Neuronal stem cell (in vitro differentiated cells): Measurements from ENCODE around the gene ABCB11.

Source experiments
- DNase-seq: peaks from one replicate; pipeline ENCODE4 v3.0.0-alpha.2; 2013; ENCODE audit warnings: low spot score
- H2AFZ ChIP-seq: one replicate; pipeline ENCODE4 v1.6.1; 2013; ENCODE audit warnings: mild to moderate bottlenecking, low read length, inconsistent platforms
- H2AK5ac ChIP-seq: 2 replicates; pipeline ENCODE4 v1.6.1; 2013; ENCODE audit warnings: low read depth, mild to moderate bottlenecking, inconsistent platforms, low read length, moderate library complexity, mixed read lengths
- H2BK120ac ChIP-seq: 2 replicates; pipeline ENCODE4 v1.6.1; 2013; ENCODE audit warnings: low read depth, mild to moderate bottlenecking, inconsistent platforms, low read length, moderate library complexity, mixed read lengths
- H2BK12ac ChIP-seq: one replicate; pipeline ENCODE4 v1.6.1; 2013; ENCODE audit warnings: low read length, inconsistent platforms
- H2BK15ac ChIP-seq: 2 replicates; pipeline ENCODE4 v1.6.1; 2013; ENCODE audit warnings: mild to moderate bottlenecking, low read length, inconsistent platforms, mixed read lengths
- H2BK5ac ChIP-seq: one replicate; pipeline ENCODE4 v1.6.1; 2013; ENCODE audit warnings: inconsistent platforms, mild to moderate bottlenecking, low read length, moderate library complexity
- H3K14ac ChIP-seq: one replicate; pipeline ENCODE4 v1.6.1; 2013; ENCODE audit warnings: low read length, inconsistent platforms
- H3K18ac ChIP-seq: 2 replicates; pipeline ENCODE4 v1.6.1; 2013; ENCODE audit warnings: low read length, inconsistent platforms
- H3K23ac ChIP-seq: 2 replicates; pipeline ENCODE4 v1.6.1; 2013; ENCODE audit warnings: low read depth, mild to moderate bottlenecking, mixed read lengths, low read length, inconsistent platforms; ENCODE audit not compliant: poor library complexity
- H3K27ac ChIP-seq: replicated peaks from 3 replicates; pipeline ENCODE4 v1.5.1; 2013; ENCODE audit warnings: low read length, inconsistent platforms
- H3K27me3 ChIP-seq, 3 experiments: 2 replicates each; pipeline ENCODE4 v1.6.1; 2013; ENCODE audit warnings: low read length in 3 of 3, mild to moderate bottlenecking in 2 of 3, inconsistent platforms in 1 of 3, low read depth in 1 of 3, mixed read lengths in 1 of 3, moderate library complexity in 1 of 3; ENCODE audit not compliant: control insufficient read depth in 3 of 3, insufficient read depth in 3 of 3
- H3K36me3 ChIP-seq, 2 donors: replicated peaks in 1 of 2; 2 replicates each; pipeline ENCODE4 v1.6.1; 2013; ENCODE audit warnings: low read length in 2 of 2; ENCODE audit not compliant: control insufficient read depth in 2 of 2, insufficient read depth in 2 of 2
- H3K4ac ChIP-seq: 2 replicates; pipeline ENCODE4 v1.6.1; 2013; ENCODE audit warnings: inconsistent platforms, mild to moderate bottlenecking, low read length, moderate library complexity
- H3K4me1 ChIP-seq, 2 donors: 1 replicate in 1 of 2; 2 replicates in 1 of 2; pipeline ENCODE4 v1.6.1; 2013; ENCODE audit warnings: low read length in 2 of 2, low read depth in 1 of 2; ENCODE audit not compliant: control insufficient read depth in 2 of 2, insufficient read depth in 1 of 2
- H3K4me2 ChIP-seq: one replicate; pipeline ENCODE4 v1.6.1; 2013; ENCODE audit warnings: mild to moderate bottlenecking, low read length, inconsistent platforms; ENCODE audit not compliant: insufficient read depth, poor library complexity, severe bottlenecking
- H3K4me3 ChIP-seq, 2 donors: 2 replicates each; pipeline ENCODE4 v1.5.1; 2013; ENCODE audit warnings: low read length in 2 of 2, mild to moderate bottlenecking in 2 of 2, inconsistent platforms in 1 of 2, moderate library complexity in 1 of 2
- H3K79me1 ChIP-seq: one replicate; pipeline ENCODE4 v1.6.1; 2013; ENCODE audit warnings: low read depth, mild to moderate bottlenecking, inconsistent platforms, low read length, moderate library complexity
- H3K9ac ChIP-seq: one replicate; pipeline ENCODE4 v1.6.1; 2013; ENCODE audit warnings: mild to moderate bottlenecking, low read depth, low read length, inconsistent platforms; ENCODE audit not compliant: poor library complexity
- H3K9me3 ChIP-seq, 2 donors: replicated peaks in 1 of 2; 2 replicates each; pipeline versions ENCODE3 to v1.6.1; 2013; ENCODE audit warnings: low read length in 2 of 2, mild to moderate bottlenecking in 2 of 2, inconsistent platforms in 1 of 2, low read depth in 1 of 2, mixed read lengths in 1 of 2, moderate library complexity in 1 of 2; ENCODE audit not compliant: control insufficient read depth in 2 of 2, insufficient read depth in 1 of 2
- H4K8ac ChIP-seq: one replicate; pipeline ENCODE4 v1.6.1; 2013; ENCODE audit warnings: low read depth, mild to moderate bottlenecking, inconsistent platforms, low read length, moderate library complexity
- H4K91ac ChIP-seq: one replicate; pipeline ENCODE4 v1.6.1; 2013; ENCODE audit warnings: low read length, low read depth, mild to moderate bottlenecking, inconsistent platforms; ENCODE audit not compliant: poor library complexity
- WGBS, 2 donors: extraction: QIAGEN DNeasy Blood & Tissue Kit; methylation state at CpG; one replicate each; pipeline ENCODE4 v1.1.7; 2013; ENCODE audit warnings: missing lambda C conversion rate in 2 of 2, mixed read lengths in 1 of 2; ENCODE audit not compliant: insufficient read length in 2 of 2, insufficient replicate concordance in 1 of 2; ENCODE audit errors: extremely low coverage in 2 of 2; 5-methylcytosine and 5-hydroxymethylcytosine counted together

ABCB11 gene

GRCh38 chr2:169069341-169069740 lies 38.2 kb upstream of the ABCB11 start, which contains the start of gene DHRS9:
Gene DHRS9, plus strand, starts transcription at chr2:169069563. Its CDS starts 12,019 bp downstream, at chr2:169081582.
- Histone ChIP-seq H3K9ac (no peak within 1 kb of the TSS), H4K8ac (no peak within 1 kb of the TSS), H2AK5ac (no peak within 1 kb of the TSS), H3K14ac (no peak within 1 kb of the TSS), H3K4me3 (no peak within 1 kb of the TSS), H2BK120ac (no peak within 1 kb of the TSS), H2AFZ (no peak within 1 kb of the TSS), H3K27me3 (no peaks in the 10 kb centered on the region), H3K4me1 (no peaks in the 10 kb centered on the region), H3K27ac (no peak within 1 kb of the TSS), H3K79me1 (no peaks in the 10 kb centered on the region), H2BK5ac (no peak within 1 kb of the TSS), H3K36me3 (no peaks in the 10 kb centered on the region), H3K18ac (no peak within 1 kb of the TSS), H3K9me3 (no peaks in the 10 kb centered on the region), H3K23ac (no peak within 1 kb of the TSS), H4K91ac (no peak within 1 kb of the TSS), H3K4me2 (no peak within 1 kb of the TSS), H2BK12ac (no peak within 1 kb of the TSS), H3K4ac (no peak within 1 kb of the TSS), H2BK15ac (no peak within 1 kb of the TSS)
- no peak for DNase-seq
- WGBS, 2 donors = no CpG with 5 or more reads among the region's 5 CpGs

GRCh38 chr2:169066897-169067296 lies 35.8 kb upstream of the ABCB11 start:
- no peak overlapping the region for H3K9ac ChIP-seq
- no peak overlapping the region for H3K4me2 ChIP-seq
- DNase-seq = no peak
- H3K4me3 ChIP-seq = no peak overlapping the region
- H3K36me3 ChIP-seq = no peaks in the 10 kb centered on the region
- WGBS, 2 donors = no CpG with 5 or more reads among the region's 1 CpG
- H3K4ac ChIP-seq = no peak overlapping the region
- H3K14ac ChIP-seq = no peak overlapping the region
- H2BK12ac ChIP-seq = no peak overlapping the region
- no peak overlapping the region for H3K23ac ChIP-seq
- no peak overlapping the region for H2AFZ ChIP-seq
- H2AK5ac ChIP-seq = no peak overlapping the region
- no peaks in the 10 kb centered on the region for H3K27me3 ChIP-seq
- H4K91ac ChIP-seq = no peak overlapping the region
- no peak overlapping the region for H4K8ac ChIP-seq
- H3K27ac ChIP-seq = no peak overlapping the region
- H2BK120ac ChIP-seq = no peak overlapping the region
- no peaks in the 10 kb centered on the region for H3K4me1 ChIP-seq
- H3K79me1 ChIP-seq = no peaks in the 10 kb centered on the region
- no peak overlapping the region for H3K18ac ChIP-seq
- no peak overlapping the region for H2BK15ac ChIP-seq
- no peaks in the 10 kb centered on the region for H3K9me3 ChIP-seq
- no peak overlapping the region for H2BK5ac ChIP-seq

GRCh38 chr2:169065864-169066517 lies 34.9 kb upstream of the ABCB11 start:
- Histone ChIP-seq H3K27ac (no peak overlapping the region), H3K18ac (no peak overlapping the region), H3K4me3 (no peak overlapping the region), H3K36me3 (no peaks in the 10 kb centered on the region), H2BK15ac (no peak overlapping the region), H3K9me3 (no peaks in the 10 kb centered on the region), H3K23ac (no peak overlapping the region), H3K9ac (no peak overlapping the region), H3K4ac (no peak overlapping the region), H3K4me1 (no peaks in the 10 kb centered on the region), H3K14ac (no peak overlapping the region), H2BK12ac (no peak overlapping the region), H2BK5ac (no peak overlapping the region), H4K91ac (no peak overlapping the region), H4K8ac (no peak overlapping the region), H3K4me2 (no peak overlapping the region), H2BK120ac (no peak overlapping the region), H2AFZ (no peak overlapping the region), H3K27me3 (no peaks in the 10 kb centered on the region), H2AK5ac (no peak overlapping the region), H3K79me1 (no peaks in the 10 kb centered on the region)
- WGBS, 2 donors = no CpG with 5 or more reads among the region's 2 CpGs
- DNase-seq = no peak

- Histone ChIP-seq H2BK12ac (no peak overlapping the region), H2BK120ac (no peak overlapping the region), H3K9ac (no peak overlapping the region), H2BK5ac (no peak overlapping the region), H3K14ac (no peak overlapping the region), H3K4me2 (no peak overlapping the region), H2AFZ (no peak overlapping the region), H3K27ac (no peak overlapping the region), H3K4me3 (no peak overlapping the region), H4K8ac (no peak overlapping the region), H3K23ac (no peak overlapping the region), H3K18ac (no peak overlapping the region), H2AK5ac (no peak overlapping the region), H3K9me3 (no peaks in the 10 kb centered on the region), H3K79me1 (no peaks in the 10 kb centered on the region), H3K27me3 (no peaks in the 10 kb centered on the region), H3K4me1 (no peaks in the 10 kb centered on the region), H3K4ac (no peak overlapping the region), H4K91ac (no peak overlapping the region), H3K36me3 (no peaks in the 10 kb centered on the region), H2BK15ac (no peak overlapping the region)
- DNase-seq = no peak
- no CpG with 5 or more reads among the region's 1 CpG for WGBS, 2 donors
These were observed 34.3 kb upstream of the ABCB11 start for GRCh38 chr2:169065422-169065821.
